NAMALWA (cell line): Measurements from ENCODE around the gene PSORS1C1.
A peak's percentile ranks its signal among the peaks of the same experiment; 100 is the strongest.
"Not testable (repeated sequence)": the region's sequence is repeated elsewhere in the genome, so short reads cannot be mapped to it uniquely, and the experiment has no call there.

Source experiments
- DNase-seq: peaks from one replicate; pipeline ENCODE4 v3.0.0-alpha.2; 2015; ENCODE audit warnings: low spot score

Gene PSORS1C1

DNA sequence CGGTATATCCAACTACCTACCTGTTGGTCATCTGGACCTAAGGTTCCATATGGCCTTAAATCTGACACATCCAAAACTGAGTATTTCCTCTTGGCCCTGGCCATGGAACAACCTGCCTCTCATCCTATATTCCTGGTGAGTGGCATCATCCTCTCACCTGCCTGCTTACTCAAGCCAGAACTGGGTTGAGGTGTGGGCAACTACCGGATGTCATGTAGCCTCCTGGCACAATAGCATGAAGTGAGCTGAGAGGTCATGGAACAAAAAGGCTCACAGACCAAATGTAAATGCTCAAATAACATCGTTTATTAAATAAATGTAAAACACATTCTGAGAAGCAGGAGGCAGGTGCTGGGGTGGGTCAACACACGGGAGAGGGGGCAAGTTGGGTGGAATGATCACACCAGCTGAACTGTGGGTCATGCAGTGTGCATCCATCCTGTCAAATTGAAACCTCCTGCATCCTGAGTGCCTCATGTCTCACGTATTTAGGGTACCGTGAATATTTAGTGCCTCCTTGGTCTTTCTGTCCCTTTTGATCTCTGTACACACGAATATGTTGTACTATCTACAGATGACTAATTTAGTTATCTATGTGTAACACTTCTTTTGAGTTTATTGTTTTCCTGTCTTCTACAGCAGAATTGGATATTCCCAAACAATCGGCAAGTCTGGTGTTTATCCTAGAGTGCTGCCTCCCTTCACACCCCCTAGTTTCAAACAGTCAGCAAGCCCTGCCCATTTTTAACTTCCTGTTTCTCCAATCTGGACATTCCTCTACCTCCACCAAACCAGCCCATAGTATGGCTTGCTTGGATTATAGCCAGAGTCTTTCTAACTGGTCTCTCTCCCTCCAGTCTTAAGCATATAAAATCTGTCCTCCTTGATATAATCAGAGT, 63.8 kb downstream of the PSORS1C1 start:
- no peak for DNase-seq

DNA sequence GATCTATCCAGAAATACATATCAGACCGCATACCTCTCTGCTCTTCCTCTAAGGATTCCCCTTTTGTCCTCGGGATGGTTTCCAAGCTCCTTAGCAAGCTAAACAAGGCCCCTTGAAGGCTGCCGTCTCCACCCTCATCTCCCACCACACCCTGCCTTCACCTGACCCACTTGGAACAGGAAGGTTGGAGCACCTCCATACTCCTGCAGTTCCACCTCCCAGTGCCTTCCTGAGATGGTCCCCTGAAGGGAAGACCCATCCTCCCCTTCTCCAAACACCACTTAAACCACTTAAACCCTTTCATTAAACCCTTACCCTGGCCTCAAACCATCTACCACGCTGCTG, 64.4 kb downstream of the PSORS1C1 start:
- DNase-seq: no peak

DNA sequence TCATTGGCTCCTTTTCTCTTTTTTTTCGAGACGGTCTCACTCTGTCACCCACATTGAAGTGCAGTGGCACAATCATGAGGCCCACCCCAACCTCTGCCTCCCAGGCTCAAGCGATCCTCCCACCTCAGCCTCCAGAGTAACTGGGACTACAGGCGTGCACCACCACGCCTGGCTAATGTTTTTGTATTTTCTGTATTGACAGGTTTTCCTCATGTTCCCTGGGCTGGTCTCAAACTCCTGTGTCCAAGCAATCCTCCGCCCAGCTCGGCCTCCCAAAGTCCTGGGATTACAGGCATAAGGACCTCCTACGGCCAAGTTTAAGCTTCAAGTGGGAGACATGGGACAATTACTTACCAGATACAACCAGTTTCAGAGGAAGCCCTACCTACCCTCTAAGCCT, 65.3 kb downstream of the PSORS1C1 start:
- no peak for DNase-seq

DNA sequence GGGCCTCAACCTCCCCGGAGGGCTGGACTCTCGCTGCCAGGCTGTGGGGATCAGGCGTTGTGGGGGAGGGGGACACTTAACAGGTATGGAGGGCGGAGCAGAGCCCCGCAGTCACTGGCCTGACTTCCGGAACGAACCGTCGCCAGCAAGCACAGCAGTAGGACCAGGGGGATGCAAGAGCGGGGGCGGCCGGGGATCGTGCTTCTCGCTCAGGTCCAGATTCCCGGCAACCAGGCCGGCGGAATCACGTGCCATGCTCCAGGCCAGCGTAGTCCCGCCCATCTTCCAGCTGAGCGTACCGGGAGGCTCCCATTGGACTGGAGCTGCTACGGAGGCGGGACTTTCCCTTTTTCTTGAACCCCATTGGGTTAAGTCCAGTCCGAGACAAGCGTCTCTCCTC, 65.9 kb downstream of the PSORS1C1 start:
- peak; percentile 84 for DNase-seq

DNA sequence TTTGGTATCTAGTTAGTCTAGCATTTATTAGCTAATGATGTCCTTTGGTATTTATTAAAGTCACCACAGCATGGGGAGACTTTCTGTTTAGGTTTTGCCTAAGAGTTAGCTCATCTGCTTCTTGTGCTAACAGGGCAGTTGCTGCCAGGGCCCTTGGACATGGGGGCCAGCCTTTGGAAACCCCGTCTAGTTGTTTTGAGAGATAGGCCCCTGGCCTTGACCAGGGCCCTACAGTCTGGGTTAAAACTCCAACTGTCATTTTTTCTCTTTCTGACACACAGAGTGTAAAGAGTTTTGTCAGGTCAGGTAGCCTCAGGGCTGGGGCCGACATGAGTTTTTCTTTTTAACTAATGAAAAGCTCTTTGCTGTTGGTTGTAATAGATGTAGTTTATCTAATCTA, 68.7 kb downstream of the PSORS1C1 start:
- not testable (repeated sequence) for DNase-seq

DNA sequence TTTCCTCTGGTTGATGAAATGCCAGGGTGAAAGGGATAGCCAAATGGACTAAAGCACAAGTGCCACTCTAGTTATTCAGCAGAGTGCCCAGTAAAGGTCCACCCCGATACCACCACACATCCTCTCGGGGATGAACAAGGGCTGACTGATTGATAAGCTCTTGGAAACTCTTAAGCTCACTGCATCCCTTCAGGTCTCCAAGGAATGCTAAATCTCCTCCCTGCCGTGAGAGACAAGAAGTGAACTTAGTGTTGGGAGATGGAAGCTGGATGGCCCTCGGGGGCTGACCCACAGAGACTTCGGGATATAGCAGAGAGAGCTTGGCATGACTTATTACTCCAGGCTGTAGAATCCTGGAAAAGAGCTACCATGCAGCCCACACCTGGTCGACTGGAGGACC, 69.3 kb downstream of the PSORS1C1 start:
- not testable (repeated sequence) for DNase-seq

DNA sequence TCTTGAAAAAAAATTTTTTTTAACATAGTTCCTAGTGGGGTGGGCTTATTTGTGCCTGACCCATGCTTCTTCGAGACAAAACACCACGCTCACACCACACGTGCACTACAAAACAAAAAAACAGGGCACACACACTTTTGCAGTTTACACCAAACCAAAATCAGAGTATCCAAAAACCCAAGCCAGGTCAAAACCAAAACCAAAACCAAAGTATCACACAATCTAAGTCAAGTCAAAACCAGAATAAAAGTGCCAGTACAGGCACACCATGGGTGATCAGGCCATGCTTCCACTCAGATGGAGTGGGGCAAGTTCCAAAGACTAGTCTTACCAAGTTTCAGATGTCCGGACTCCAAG, 71.1 kb downstream of the PSORS1C1 start:
- DNase-seq: not testable (repeated sequence)

DNA sequence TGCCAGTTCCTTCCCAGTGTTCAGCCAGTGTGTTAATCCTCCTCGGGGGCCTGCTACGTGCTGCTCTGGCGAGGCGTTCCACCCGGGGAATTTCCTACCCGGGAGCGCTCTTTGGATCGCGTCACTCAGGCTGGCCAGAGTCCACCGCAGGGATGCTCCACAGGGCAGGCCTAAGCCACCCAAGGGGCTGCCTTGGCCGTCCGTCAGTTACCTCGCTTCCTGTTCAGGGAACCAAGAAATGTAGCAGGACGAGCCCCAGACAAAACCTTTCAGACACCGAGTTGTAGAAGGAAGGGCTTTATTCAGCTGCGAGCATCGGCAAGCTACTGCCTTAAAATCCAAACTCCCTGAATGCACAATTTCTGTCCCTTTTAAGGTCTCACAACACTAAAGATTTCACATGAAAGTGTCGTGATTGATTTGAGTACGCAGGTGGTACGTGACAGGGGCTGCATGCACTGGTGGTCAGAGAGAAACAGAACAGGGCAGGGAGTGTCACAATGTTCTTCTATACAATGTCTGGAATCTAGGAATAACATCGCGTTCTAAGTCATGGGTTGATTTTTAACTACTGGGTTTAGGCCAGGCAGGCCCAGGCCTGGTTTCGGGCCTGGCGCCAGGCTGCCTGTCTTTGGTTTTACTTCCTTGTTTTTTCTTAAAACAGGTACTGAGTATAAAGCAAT, 71.6 kb downstream of the PSORS1C1 start:
- DNase-seq: no peak

DNA sequence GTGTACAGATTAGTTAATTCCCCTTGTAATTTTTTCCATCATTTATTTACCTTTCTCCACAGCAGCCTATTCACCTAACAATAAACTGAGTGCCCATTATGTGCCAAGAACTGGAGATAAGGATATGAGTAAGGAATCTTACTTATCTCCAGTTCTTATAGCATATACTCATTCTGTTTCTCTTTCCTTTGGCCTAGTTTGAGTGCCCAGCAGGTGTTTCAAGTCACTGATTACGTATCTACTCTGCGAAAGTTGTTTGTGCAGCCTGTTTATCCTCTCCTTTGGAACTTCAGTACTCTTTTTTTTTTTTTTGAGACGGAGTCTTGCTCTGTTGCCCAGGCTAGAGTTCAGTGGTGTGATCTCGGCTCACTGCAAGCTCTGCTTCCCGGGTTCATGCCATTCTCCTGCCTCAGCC, 73.2 kb downstream of the PSORS1C1 start:
- DNase-seq: no peak

DNA sequence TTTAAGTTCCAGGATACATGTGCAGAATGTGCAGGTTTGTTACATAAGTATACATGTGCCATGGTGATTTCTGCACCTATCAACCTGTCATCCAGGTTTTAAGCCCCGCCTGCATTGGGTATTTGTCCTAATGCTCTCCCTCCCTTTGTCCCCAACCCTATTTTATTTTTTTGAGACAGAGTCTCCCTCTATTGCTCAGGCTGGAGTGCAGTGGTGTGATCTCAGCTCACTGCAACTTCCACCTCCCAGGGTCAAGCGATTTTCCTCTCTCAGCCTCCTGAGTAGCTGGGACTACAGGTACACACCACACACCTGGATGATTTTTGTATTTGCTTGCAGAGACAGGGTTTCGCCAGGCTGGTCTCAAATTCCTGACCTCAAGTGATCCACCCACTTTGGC, 74.6 kb downstream of the PSORS1C1 start:
- not testable (repeated sequence) for DNase-seq
